ENCODE data around the gene WDFY3. TPM values are rescaled to one million over a fixed set of nuclear protein-coding genes. Genes with fewer than 3 reads are reported as not detected.

The WDFY3 gene
- total and polyA plus RNA-seq, 7 donors = 4.8 to 85.7 (median 50.5) TPM

GRCh38 chr4:84877051-84877833 is 89.2 kb downstream of the WDFY3 start:
- H3K27me3 ChIP-seq = no peaks in the 10 kb centered on the region
- H3K36me3 ChIP-seq = peaks cover 0 to 4% (median 0%) of the 10 kb centered on the region in 4 donors
- TF ChIP-seq, protein P1, sequence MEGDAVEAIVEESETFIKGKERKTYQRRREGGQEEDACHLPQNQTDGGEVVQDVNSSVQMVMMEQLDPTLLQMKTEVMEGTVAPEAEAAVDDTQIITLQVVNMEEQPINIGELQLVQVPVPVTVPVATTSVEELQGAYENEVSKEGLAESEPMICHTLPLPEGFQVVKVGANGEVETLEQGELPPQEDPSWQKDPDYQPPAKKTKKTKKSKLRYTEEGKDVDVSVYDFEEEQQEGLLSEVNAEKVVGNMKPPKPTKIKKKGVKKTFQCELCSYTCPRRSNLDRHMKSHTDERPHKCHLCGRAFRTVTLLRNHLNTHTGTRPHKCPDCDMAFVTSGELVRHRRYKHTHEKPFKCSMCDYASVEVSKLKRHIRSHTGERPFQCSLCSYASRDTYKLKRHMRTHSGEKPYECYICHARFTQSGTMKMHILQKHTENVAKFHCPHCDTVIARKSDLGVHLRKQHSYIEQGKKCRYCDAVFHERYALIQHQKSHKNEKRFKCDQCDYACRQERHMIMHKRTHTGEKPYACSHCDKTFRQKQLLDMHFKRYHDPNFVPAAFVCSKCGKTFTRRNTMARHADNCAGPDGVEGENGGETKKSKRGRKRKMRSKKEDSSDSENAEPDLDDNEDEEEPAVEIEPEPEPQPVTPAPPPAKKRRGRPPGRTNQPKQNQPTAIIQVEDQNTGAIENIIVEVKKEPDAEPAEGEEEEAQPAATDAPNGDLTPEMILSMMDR (IDR thresholded peaks at IDR 0.05) = no peak
- no peak for TF ChIP-seq POLR2AphosphoS5 (IDR thresholded peaks at IDR 0.05)
- TF ChIP-seq POLR2A (IDR thresholded peaks at IDR 0.05) = no peak
- TF ChIP-seq EP300 (IDR thresholded peaks at IDR 0.05) = no peak
- H3K4me1 ChIP-seq = no peaks in the 10 kb centered on the region
- H3K27ac ChIP-seq = no peak overlapping the region
- no peaks in the 10 kb centered on the region for H3K9me3 ChIP-seq
- DNase-seq = no peak
- intact Hi-C loops (cut with DNase I) = no loop called here
- 87 to 88% methylated on average over 5 of the region's 5 CpGs for WGBS, 2 donors
- no peak overlapping the region for H3K4me3 ChIP-seq

- DNase-seq = no peak
- Histone ChIP-seq H3K27me3 (no peaks in the 10 kb centered on the region), H3K36me3 (no peaks in the 10 kb centered on the region), H3K9me3 (no peaks in the 10 kb centered on the region), H3K4me1 (no peaks in the 10 kb centered on the region), H3K27ac (no peak overlapping the region), H3K4me3 (no peak overlapping the region)
- 90 to 93% methylated on average over 4 of the region's 4 CpGs for WGBS, 2 donors
- intact Hi-C loops (cut with DNase I) = no loop called here
- TF ChIP-seq POLR2AphosphoS5 (IDR thresholded peaks at IDR 0.05) = no peak
- TF ChIP-seq EP300 (IDR thresholded peaks at IDR 0.05) = no peak
- TF ChIP-seq POLR2A (IDR thresholded peaks at IDR 0.05) = no peak
- TF ChIP-seq, protein P1 (IDR thresholded peaks at IDR 0.05) = no peak
Measured at GRCh38 chr4:84875636-84876371, 90.7 kb downstream of the WDFY3 start.

DNA sequence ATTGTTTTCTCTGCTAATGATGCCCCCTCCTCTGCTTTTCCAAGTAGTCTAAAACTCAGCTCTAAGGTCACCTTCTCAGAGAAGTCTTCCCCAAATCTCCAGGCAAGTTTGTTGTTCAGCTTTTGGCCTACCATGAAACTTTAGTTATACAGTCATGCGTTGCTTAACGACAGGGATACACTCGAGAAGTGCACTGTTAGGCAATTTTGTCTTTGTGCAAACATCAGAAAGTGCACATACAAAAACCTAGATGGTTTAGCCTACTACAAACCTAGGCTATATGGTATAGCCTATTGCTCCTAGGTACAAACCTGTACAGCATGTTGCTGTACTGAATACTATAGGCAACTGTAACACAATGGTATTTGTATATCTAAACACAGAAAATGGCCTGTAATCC is 91.9 kb downstream of the WDFY3 start:
- 90 to 98% methylated on average over 3 of the region's 3 CpGs for WGBS, 2 donors
- no peak overlapping the region for H3K4me3 ChIP-seq
- H3K27me3 ChIP-seq = no peaks in the 10 kb centered on the region
- intact Hi-C loops (cut with DNase I) = no loop called here
- DNase-seq = no peak
- no peak overlapping the region for H3K27ac ChIP-seq
- H3K9me3 ChIP-seq = no peaks in the 10 kb centered on the region
- TF ChIP-seq, protein P1 (IDR thresholded peaks at IDR 0.05) = no peak
- TF ChIP-seq POLR2AphosphoS5 (IDR thresholded peaks at IDR 0.05) = no peak
- TF ChIP-seq EP300 (IDR thresholded peaks at IDR 0.05) = no peak
- no peak for TF ChIP-seq POLR2A (IDR thresholded peaks at IDR 0.05)
- H3K36me3 ChIP-seq = no peaks in the 10 kb centered on the region
- H3K4me1 ChIP-seq = peaks cover 0 to 5% (median 0%) of the 10 kb centered on the region in 4 donors

DNA sequence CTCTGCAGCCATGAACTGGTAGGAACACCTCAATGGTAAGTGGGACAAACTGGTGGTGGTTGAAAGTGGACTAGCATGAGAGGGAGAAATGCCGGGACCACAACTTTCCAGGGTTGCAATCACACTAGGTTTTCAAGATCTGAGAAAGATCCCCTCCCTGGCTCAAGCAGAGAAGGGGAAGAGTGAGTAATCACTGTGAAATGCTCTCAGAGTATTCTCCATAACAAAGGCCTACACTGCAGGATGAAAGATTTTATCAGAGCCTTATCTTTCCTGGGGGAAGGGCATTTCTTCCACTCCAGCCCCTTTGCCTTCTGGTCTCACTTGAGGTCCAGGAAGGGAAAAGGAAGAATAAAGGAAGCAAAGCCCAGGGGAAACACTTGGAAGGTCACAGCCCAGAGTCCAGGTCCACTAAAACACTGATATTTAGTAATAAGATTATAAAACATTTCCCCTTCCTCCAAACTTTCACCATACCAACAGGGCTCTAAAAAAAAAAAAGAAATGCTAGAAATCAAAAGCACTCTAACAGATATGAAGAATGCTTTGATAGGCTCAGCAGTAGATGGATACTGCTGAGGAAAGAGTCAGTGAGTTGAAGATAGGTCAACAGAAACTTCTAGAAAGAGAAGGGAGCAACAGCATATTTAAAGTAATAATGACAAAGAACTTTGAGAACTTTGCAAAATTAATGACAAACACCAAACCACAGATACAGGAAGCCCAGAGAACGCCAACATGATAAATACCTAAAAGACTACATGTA is 95.9 kb downstream of the WDFY3 start:
- no peak for DNase-seq
- TF ChIP-seq EP300 (IDR thresholded peaks at IDR 0.05) = no peak
- TF ChIP-seq POLR2A (IDR thresholded peaks at IDR 0.05) = no peak
- no peak for TF ChIP-seq POLR2AphosphoS5 (IDR thresholded peaks at IDR 0.05)
- Histone ChIP-seq H3K4me1 (peaks cover 0 to 5% (median 0%) of the 10 kb centered on the region in 4 donors), H3K27ac (no peak overlapping the region), H3K4me3 (no peak overlapping the region), H3K9me3 (no peaks in the 10 kb centered on the region), H3K27me3 (no peaks in the 10 kb centered on the region), H3K36me3 (no peaks in the 10 kb centered on the region)
- WGBS, 2 donors = 90% methylated on average over 2 of the region's 2 CpGs
- intact Hi-C loops (cut with DNase I) = no loop called here

GRCh38 chr4:84866295-84866694 is 100.2 kb downstream of the WDFY3 start:
- Histone ChIP-seq H3K4me1 (peaks cover 0 to 5% (median 0%) of the 10 kb centered on the region in 4 donors), H3K27me3 (no peaks in the 10 kb centered on the region), H3K36me3 (no peaks in the 10 kb centered on the region), H3K9me3 (no peaks in the 10 kb centered on the region), H3K27ac (no peak overlapping the region), H3K4me3 (no peak overlapping the region)
- intact Hi-C loops (cut with DNase I) = no loop called here
- WGBS, 2 donors = 79 to 81% methylated on average over 2 of the region's 2 CpGs
- TF ChIP-seq EP300 (IDR thresholded peaks at IDR 0.05) (no peak), POLR2AphosphoS5 (IDR thresholded peaks at IDR 0.05) (no peak), POLR2A (IDR thresholded peaks at IDR 0.05) (no peak)
- TF ChIP-seq, protein P1 (IDR thresholded peaks at IDR 0.05) = no peak
- no peak for DNase-seq

Data from sigmoid colon (tissue), 7 donors.